Measurements from ENCODE around the gene LILRB4. TPM values are rescaled to one million over a fixed set of nuclear protein-coding genes. Genes with fewer than 3 reads are reported as not detected.

Gene LILRB4
- not detected for total RNA-seq
- not detected for polyA plus RNA-seq (2013, experiment 1 of 2)
- not detected for polyA plus RNA-seq (2013, experiment 2 of 2)
- long read RNA-seq, experiment 1, result 0 reads
- long read RNA-seq, experiment 2, result 0 reads
- long read RNA-seq, experiment 3, result 0 reads
- long read RNA-seq, experiment 4, result 0 reads

- peaks cover 87% of the 10 kb centered on the region for H3K9me3 Mint-ChIP-seq
- 75 to 79% methylated on average over 2 to 7 of the region's 7 CpGs for WGBS, 2 experiments (ENCODE audit: insufficient coverage in 1 of 2, insufficient read length in 1 of 2)
Measured at GRCh38 chr19:54662730-54663129, at the start of gene LILRB4. Gene LILRB4 (plus strand): TSS chr19:54662985. CDS start chr19:54663034, 49 bp downstream.

GRCh38 chr19:54614726-54615125 is 48.1 kb upstream of the LILRB4 start:
- 71% methylated on average over 1 of the region's 1 CpG; no CpG with 5 or more reads in 1 of the 2 experiments for WGBS, 2 experiments (ENCODE audit: insufficient coverage in 1 of 2, insufficient read length in 1 of 2)
- peaks cover 81% of the 10 kb centered on the region for H3K9me3 Mint-ChIP-seq

More at GRCh38 chr19:54662730-54663129, at the start of gene LILRB4:
- Histone ChIP-seq H3K36me3 (ENCODE audit: control insufficient read depth, insufficient read depth, low read length) (no peaks in the 10 kb centered on the region), H3K9ac (ENCODE audit: extremely low read depth, low read length, poor library complexity, severe bottlenecking) (no peak within 1 kb of the TSS), H3K4me3 (ENCODE audit: low read length) (no peak within 1 kb of the TSS), H3K27ac (ENCODE audit: low read depth, low read length) (no peak within 1 kb of the TSS), H3K27me3 (ENCODE audit: control insufficient read depth, insufficient read depth, low read length, poor library complexity, severe bottlenecking) (no peaks in the 10 kb centered on the region), H3K9me3 (ENCODE audit: control insufficient read depth, low read length) (peaks cover 22% of the 10 kb centered on the region), H3K4me1 (ENCODE audit: control insufficient read depth, insufficient read depth, low read length) (no peaks in the 10 kb centered on the region)
- no peak for TF ChIP-seq CTCF (conservative IDR thresholded peaks at IDR 0.05)
- no peak for DNase-seq
- no peak within 1 kb of the TSS for H3K4me3 Mint-ChIP-seq
- H3K4me1 Mint-ChIP-seq, result no peaks in the 10 kb centered on the region
- no peaks in the 10 kb centered on the region for H3K27me3 Mint-ChIP-seq (ENCODE audit: insufficient read depth)
- no peaks in the 10 kb centered on the region for H3K36me3 Mint-ChIP-seq (ENCODE audit: low read depth)
- no peak within 1 kb of the TSS for H3K27ac Mint-ChIP-seq

GRCh38 chr19:54616057-54616456 is 46.7 kb upstream of the LILRB4 start:
- no peaks in the 10 kb centered on the region for H3K27me3 ChIP-seq (ENCODE audit: control insufficient read depth, insufficient read depth, low read length, poor library complexity, severe bottlenecking)
- H3K4me1 ChIP-seq (ENCODE audit: control insufficient read depth, insufficient read depth, low read length), result no peaks in the 10 kb centered on the region
- H3K9me3 ChIP-seq (ENCODE audit: control insufficient read depth, low read length), result peaks cover 75% of the 10 kb centered on the region
- WGBS, 2 experiments (ENCODE audit: insufficient coverage in 1 of 2, insufficient read length in 1 of 2), result 46 to 54% methylated on average over 3 of the region's 3 CpGs
- H3K9me3 Mint-ChIP-seq, result peaks cover 79% of the 10 kb centered on the region
- no peaks in the 10 kb centered on the region for H3K36me3 ChIP-seq (ENCODE audit: control insufficient read depth, insufficient read depth, low read length)
- H3K4me3 ChIP-seq (ENCODE audit: low read length), result no peak overlapping the region
- no peak for TF ChIP-seq CTCF (conservative IDR thresholded peaks at IDR 0.05)
- H3K4me1 Mint-ChIP-seq, result no peaks in the 10 kb centered on the region
- H3K36me3 Mint-ChIP-seq (ENCODE audit: low read depth), result no peaks in the 10 kb centered on the region
- H3K27me3 Mint-ChIP-seq (ENCODE audit: insufficient read depth), result no peaks in the 10 kb centered on the region
- no peak overlapping the region for H3K27ac ChIP-seq (ENCODE audit: low read depth, low read length)
- no peak overlapping the region for H3K4me3 Mint-ChIP-seq
- no peak overlapping the region for H3K9ac ChIP-seq (ENCODE audit: extremely low read depth, low read length, poor library complexity, severe bottlenecking)
- DNase-seq, result no peak
- H3K27ac Mint-ChIP-seq, result no peak overlapping the region

More at GRCh38 chr19:54614726-54615125, 48.1 kb upstream of the LILRB4 start:
- Histone ChIP-seq H3K9me3 (ENCODE audit: control insufficient read depth, low read length) (peaks cover 75% of the 10 kb centered on the region), H3K4me3 (ENCODE audit: low read length) (peak overlapping the region; percentile 13), H3K4me1 (ENCODE audit: control insufficient read depth, insufficient read depth, low read length) (no peaks in the 10 kb centered on the region), H3K27ac (ENCODE audit: low read depth, low read length) (no peak overlapping the region), H3K36me3 (ENCODE audit: control insufficient read depth, insufficient read depth, low read length) (no peaks in the 10 kb centered on the region), H3K9ac (ENCODE audit: extremely low read depth, low read length, poor library complexity, severe bottlenecking) (no peak overlapping the region), H3K27me3 (ENCODE audit: control insufficient read depth, insufficient read depth, low read length, poor library complexity, severe bottlenecking) (no peaks in the 10 kb centered on the region)
- Mint-ChIP-seq H3K27me3 (ENCODE audit: insufficient read depth) (no peaks in the 10 kb centered on the region), H3K4me1 (no peaks in the 10 kb centered on the region), H3K27ac (no peak overlapping the region), H3K4me3 (no peak overlapping the region), H3K36me3 (ENCODE audit: low read depth) (no peaks in the 10 kb centered on the region)
- TF ChIP-seq CTCF (conservative IDR thresholded peaks at IDR 0.05), result no peak
- no peak for DNase-seq

All from endodermal cell (in vitro differentiated cells).